SK-N-SH (cell line): ENCODE measurements around the gene PSMD13. TPM values are rescaled to one million over a fixed set of nuclear protein-coding genes. Genes with fewer than 3 reads are reported as not detected.

ENCODE experiments used
- CTCF ChIA-PET: fragments of 300-600, 350-600 bp; formaldehyde crosslinking; extraction: SDS; loops from one replicate; lab custom pipeline; 2021; lab: Yijun Ruan, JAX
- POLR2A ChIA-PET: fragments of 350-600 bp; sonication (Branson Sonifier 250); formaldehyde crosslinking; extraction: SDS; loops from one replicate; lab custom pipeline; 2020; ENCODE audit warnings: antibody characterized with exemption, inconsistent platforms; lab: Yijun Ruan, JAX
- DNase-seq: peaks from one replicate; pipeline ENCODE4 v3.0.0; 2012
- H2AFZ ChIP-seq: fragments of 200-600 bp; sonication (generic); 2 replicates; pipeline ENCODE4 v1.8.1; 2016; ENCODE audit warnings: antibody characterized with exemption, mild to moderate bottlenecking, low read depth
- H3F3A ChIP-seq: fragments of 200-600 bp; sonication (generic); replicated peaks from 2 replicates; pipeline ENCODE3; 2016; ENCODE audit warnings: antibody characterized with exemption, mild to moderate bottlenecking; ENCODE audit not compliant: insufficient read depth
- H3K27ac ChIP-seq, 2 experiments: fragments of 200-500 bp in 1 of 2; fragments of 200-600 bp in 1 of 2; sonication (Bioruptor generic) in 1 of 2; sonication (generic), shearing (Covaris generic) in 1 of 2; 2 replicates each; pipeline versions ENCODE4 v1.5.1 to v1.6.1; 2014 to 2016; ENCODE audit warnings: low read depth in 2 of 2, inconsistent platforms in 1 of 2, low read length in 1 of 2, mild to moderate bottlenecking in 1 of 2, mixed read lengths in 1 of 2
- H3K27me3 ChIP-seq: fragments of 200-600 bp; sonication (generic), shearing (Covaris generic); 2 replicates; pipeline ENCODE4 v1.6.1; 2016; ENCODE audit warnings: mixed run types; ENCODE audit not compliant: insufficient read depth
- H3K36me3 ChIP-seq, 2 experiments: fragments of 200-500 bp in 1 of 2; fragments of 200-600 bp in 1 of 2; sonication (Bioruptor generic) in 1 of 2; sonication (generic) in 1 of 2; replicated peaks in 1 of 2; 2 replicates each; pipeline versions ENCODE3 to v1.5.1; 2014 to 2016; ENCODE audit warnings: low read length in 1 of 2, mild to moderate bottlenecking in 1 of 2; ENCODE audit not compliant: insufficient read depth in 2 of 2, control insufficient read depth in 1 of 2
- H3K4me1 ChIP-seq, 2 experiments: fragments of 200-500 bp in 1 of 2; fragments of 200-600 bp in 1 of 2; sonication (Bioruptor generic) in 1 of 2; sonication (generic), shearing (Covaris generic) in 1 of 2; 2 replicates each; pipeline versions ENCODE4 v1.5.1 to v1.6.1; 2014 to 2016; ENCODE audit warnings: low read depth in 1 of 2, low read length in 1 of 2, mixed run types in 1 of 2; ENCODE audit not compliant: insufficient read depth in 2 of 2, control insufficient read depth in 1 of 2
- H3K4me2 ChIP-seq: fragments of 200-600 bp; sonication (generic), shearing (Covaris generic); 2 replicates; pipeline ENCODE4 v1.6.1; 2017; ENCODE audit warnings: mixed run types
- H3K4me3 ChIP-seq, 2 experiments: fragments of 200-500 bp in 1 of 2; fragments of 200-600 bp in 1 of 2; sonication (Bioruptor generic) in 1 of 2; sonication (generic), shearing (Covaris generic) in 1 of 2; 2 replicates each; pipeline versions ENCODE4 v1.5.1 to v1.8.1; 2014 to 2016; ENCODE audit warnings: low read depth in 2 of 2, inconsistent platforms in 1 of 2, low read length in 1 of 2, mild to moderate bottlenecking in 1 of 2, mixed read lengths in 1 of 2, moderate library complexity in 1 of 2
- H3K79me2 ChIP-seq: fragments of 200-600 bp; sonication (generic); 2 replicates; pipeline ENCODE4 v1.8.1; 2017; ENCODE audit warnings: mild to moderate bottlenecking; ENCODE audit not compliant: insufficient read depth
- H3K9ac ChIP-seq: fragments of 200-600 bp; sonication (generic); 2 replicates; pipeline ENCODE4 v1.6.1; 2017; ENCODE audit warnings: mixed run types
- H3K9me2 ChIP-seq: fragments of 200-600 bp; sonication (generic); 2 replicates; pipeline ENCODE4 v1.6.1; 2017; ENCODE audit warnings: mixed run types
- H3K9me3 ChIP-seq: fragments of 200-600 bp; sonication (generic); 2 replicates; pipeline ENCODE4 v1.6.1; 2017; ENCODE audit warnings: mixed run types, mild to moderate bottlenecking, moderate library complexity
- H4K20me1 ChIP-seq: fragments of 200-600 bp; sonication (generic); 2 replicates; pipeline ENCODE4 v1.6.1; 2017; ENCODE audit warnings: mild to moderate bottlenecking, mixed run types; ENCODE audit not compliant: insufficient read depth
- EP300 ChIP-seq, 2 experiments: IDR thresholded peaks; 2 replicates each; pipeline versions ENCODE4 v1.4.0 to v1.6.1; 2012; ENCODE audit warnings: borderline replicate concordance in 1 of 2, low read depth in 1 of 2, low read length in 1 of 2
- FOXJ3 ChIP-seq: sonication (generic); formaldehyde crosslinking; IDR thresholded peaks from 2 replicates; pipeline ENCODE4 v1.5.1; 2020; ENCODE audit warnings: mild to moderate bottlenecking, missing genetic modification reagents
- GATA2 ChIP-seq: sonication (generic); formaldehyde crosslinking; IDR thresholded peaks from 2 replicates; pipeline ENCODE4 v1.5.0; 2020; ENCODE audit warnings: mild to moderate bottlenecking, missing genetic modification reagents
- JUND ChIP-seq: IDR thresholded peaks from 2 replicates; pipeline ENCODE4 v1.4.0; 2012
- NFIC ChIP-seq: IDR thresholded peaks from 2 replicates; pipeline ENCODE4 v1.4.0; 2012; ENCODE audit warnings: borderline replicate concordance
- RAD21 ChIP-seq: IDR thresholded peaks from 2 replicates; pipeline ENCODE4 v1.6.1; 2012; ENCODE audit warnings: mild to moderate bottlenecking, low read length
- TAF1 ChIP-seq: IDR thresholded peaks from 2 replicates; pipeline ENCODE4 v1.6.1; 2012; ENCODE audit warnings: low read depth, mild to moderate bottlenecking, low read length, moderate library complexity, borderline replicate concordance
- WGBS: methylation state at CpG from one replicate; pipeline ENCODE4 v1.1.6; 2017; ENCODE audit warnings: low lambda C conversion rate; 5-methylcytosine and 5-hydroxymethylcytosine counted together
- polyA plus RNA-seq, 3 experiments: library from polyadenylated mRNA; depleted of rRNA; stranded (reverse); fragments of >200 nt; gene quantifications; 2 replicates each; pipeline ENCODE4 v1.2.3, GENCODE V29; 2012
- TF ChIP-seq, protein P1 (sequence below): IDR thresholded peaks from 2 replicates; pipeline ENCODE4 v1.6.1; 2012; ENCODE audit warnings: mild to moderate bottlenecking, low read depth, low read length, moderate library complexity

Gene PSMD13
- polyA plus RNA-seq, 1 of the 3 experiments (the other 2 are of a cell fraction) = 196 TPM

DNA sequence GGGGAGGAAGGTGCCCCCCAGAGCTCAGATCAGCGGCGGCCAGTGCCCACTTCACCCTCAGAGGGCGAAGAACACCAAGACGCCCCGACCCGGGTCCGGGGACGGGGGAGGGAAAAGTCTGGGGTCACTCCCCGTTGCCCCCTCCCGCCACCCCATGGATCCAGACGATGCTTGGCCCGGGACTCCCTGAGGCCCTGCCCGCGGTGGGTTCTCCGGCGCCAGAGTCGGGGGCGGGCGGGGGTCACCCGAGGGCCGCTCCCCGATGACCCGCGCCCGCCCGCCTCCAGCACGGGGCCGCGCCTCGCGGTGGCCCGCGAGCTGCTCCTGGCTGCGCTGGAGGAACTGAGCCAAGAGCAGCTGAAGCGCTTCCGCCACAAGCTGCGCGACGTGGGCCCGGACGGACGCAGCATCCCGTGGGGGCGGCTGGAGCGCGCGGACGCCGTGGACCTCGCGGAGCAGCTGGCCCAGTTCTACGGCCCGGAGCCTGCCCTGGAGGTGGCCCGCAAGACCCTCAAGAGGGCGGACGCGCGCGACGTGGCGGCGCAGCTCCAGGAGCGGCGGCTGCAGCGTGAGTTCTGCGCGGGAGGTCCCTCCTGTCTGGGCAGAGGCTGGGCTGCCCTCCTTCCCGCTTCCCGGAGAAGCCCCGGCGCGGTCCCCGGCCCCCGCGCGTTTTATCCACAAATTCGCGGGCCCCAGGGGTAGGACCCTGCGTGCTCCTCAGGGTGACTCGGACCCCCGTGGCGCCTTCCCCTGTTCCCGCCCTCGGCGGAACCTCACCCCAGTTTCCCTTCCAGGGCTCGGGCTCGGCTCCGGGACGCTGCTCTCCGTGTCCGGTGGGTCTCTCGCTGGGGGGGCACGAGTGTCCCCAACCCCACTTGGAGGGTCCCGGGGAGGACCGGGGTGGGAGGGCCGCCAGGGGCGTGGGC lies 42.5 kb downstream of the PSMD13 start:
- POLR2A ChIA-PET = no interaction called here
- no peaks in the 10 kb centered on the region for H3K4me1 ChIP-seq
- no peak overlapping the region for H2AFZ ChIP-seq
- H3K9ac ChIP-seq = no peak overlapping the region
- 18% methylated on average over 28 of the region's 97 CpGs for WGBS
- no peaks in the 10 kb centered on the region for H3K9me2 ChIP-seq
- no peaks in the 10 kb centered on the region for H4K20me1 ChIP-seq
- H3K79me2 ChIP-seq = no peaks in the 10 kb centered on the region
- no peak overlapping the region for H3K27ac ChIP-seq
- H3K4me3 ChIP-seq = no peak overlapping the region
- TF ChIP-seq TAF1 (no peak), FOXJ3 (CRISPR knock-in tag) (no peak), JUND (no peak), GATA2 (CRISPR knock-in tag) (no peak), NFIC (no peak), EP300 (IDR thresholded peaks at IDR 0.05; ENCODE audit: borderline replicate concordance in 1 of 2, low read depth in 1 of 2, low read length in 1 of 2) (no peak), RAD21 (no peak)
- peaks cover 56% of the 10 kb centered on the region for H3K27me3 ChIP-seq
- peaks cover 4% of the 10 kb centered on the region for H3K9me3 ChIP-seq
- no peaks in the 10 kb centered on the region for H3K36me3 ChIP-seq
- DNase-seq = peak; percentile 54
- CTCF ChIA-PET = interaction anchor here (1.2 to 4.1 kb wide), 3 partner anchors 9 to 85 kb away, joined by 4 to 16 read pairs (median 6); partner anchors contain the start of gene PGGHG
- H3K4me2 ChIP-seq = no peak overlapping the region
- no peaks in the 10 kb centered on the region for H3F3A ChIP-seq

DNA sequence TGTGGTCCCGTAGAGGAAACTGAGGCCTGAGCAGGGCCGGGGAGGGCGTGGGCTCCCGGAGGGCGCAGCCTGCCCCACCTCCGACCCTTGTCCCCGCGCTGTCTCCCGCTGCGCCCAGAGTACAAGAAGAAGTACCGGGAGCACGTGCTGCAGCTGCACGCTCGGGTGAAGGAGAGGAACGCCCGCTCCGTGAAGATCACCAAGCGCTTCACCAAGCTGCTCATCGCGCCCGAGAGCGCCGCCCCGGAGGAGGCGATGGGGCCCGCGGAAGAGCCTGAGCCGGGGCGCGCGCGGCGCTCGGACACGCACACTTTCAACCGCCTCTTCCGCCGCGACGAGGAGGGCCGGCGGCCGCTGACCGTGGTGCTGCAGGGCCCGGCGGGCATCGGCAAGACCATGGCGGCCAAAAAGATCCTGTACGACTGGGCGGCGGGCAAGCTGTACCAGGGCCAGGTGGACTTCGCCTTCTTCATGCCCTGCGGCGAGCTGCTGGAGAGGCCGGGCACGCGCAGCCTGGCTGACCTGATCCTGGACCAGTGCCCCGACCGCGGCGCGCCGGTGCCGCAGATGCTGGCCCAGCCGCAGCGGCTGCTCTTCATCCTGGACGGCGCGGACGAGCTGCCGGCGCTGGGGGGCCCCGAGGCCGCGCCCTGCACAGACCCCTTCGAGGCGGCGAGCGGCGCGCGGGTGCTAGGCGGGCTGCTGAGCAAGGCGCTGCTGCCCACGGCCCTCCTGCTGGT lies 43.4 kb downstream of the PSMD13 start:
- Histone ChIP-seq H3F3A (no peaks in the 10 kb centered on the region), H3K4me1 (no peaks in the 10 kb centered on the region), H3K27me3 (peaks cover 56% of the 10 kb centered on the region), H2AFZ (no peak overlapping the region), H3K27ac (no peak overlapping the region), H3K9me3 (peaks cover 4% of the 10 kb centered on the region), H3K9ac (no peak overlapping the region), H3K79me2 (no peaks in the 10 kb centered on the region), H4K20me1 (no peaks in the 10 kb centered on the region), H3K4me2 (no peak overlapping the region), H3K9me2 (no peaks in the 10 kb centered on the region), H3K36me3 (no peaks in the 10 kb centered on the region), H3K4me3 (no peak overlapping the region)
- CTCF ChIA-PET = interaction anchor here (1.2 to 4.1 kb wide), 3 partner anchors 9 to 37 kb away, joined by 3 to 16 read pairs (median 6); partner anchors contain the start of gene PGGHG
- WGBS = 18% methylated on average over 34 of the region's 85 CpGs
- peak; percentile 48 for DNase-seq
- no peak for TF ChIP-seq FOXJ3 (CRISPR knock-in tag)
- TF ChIP-seq, protein P1, sequence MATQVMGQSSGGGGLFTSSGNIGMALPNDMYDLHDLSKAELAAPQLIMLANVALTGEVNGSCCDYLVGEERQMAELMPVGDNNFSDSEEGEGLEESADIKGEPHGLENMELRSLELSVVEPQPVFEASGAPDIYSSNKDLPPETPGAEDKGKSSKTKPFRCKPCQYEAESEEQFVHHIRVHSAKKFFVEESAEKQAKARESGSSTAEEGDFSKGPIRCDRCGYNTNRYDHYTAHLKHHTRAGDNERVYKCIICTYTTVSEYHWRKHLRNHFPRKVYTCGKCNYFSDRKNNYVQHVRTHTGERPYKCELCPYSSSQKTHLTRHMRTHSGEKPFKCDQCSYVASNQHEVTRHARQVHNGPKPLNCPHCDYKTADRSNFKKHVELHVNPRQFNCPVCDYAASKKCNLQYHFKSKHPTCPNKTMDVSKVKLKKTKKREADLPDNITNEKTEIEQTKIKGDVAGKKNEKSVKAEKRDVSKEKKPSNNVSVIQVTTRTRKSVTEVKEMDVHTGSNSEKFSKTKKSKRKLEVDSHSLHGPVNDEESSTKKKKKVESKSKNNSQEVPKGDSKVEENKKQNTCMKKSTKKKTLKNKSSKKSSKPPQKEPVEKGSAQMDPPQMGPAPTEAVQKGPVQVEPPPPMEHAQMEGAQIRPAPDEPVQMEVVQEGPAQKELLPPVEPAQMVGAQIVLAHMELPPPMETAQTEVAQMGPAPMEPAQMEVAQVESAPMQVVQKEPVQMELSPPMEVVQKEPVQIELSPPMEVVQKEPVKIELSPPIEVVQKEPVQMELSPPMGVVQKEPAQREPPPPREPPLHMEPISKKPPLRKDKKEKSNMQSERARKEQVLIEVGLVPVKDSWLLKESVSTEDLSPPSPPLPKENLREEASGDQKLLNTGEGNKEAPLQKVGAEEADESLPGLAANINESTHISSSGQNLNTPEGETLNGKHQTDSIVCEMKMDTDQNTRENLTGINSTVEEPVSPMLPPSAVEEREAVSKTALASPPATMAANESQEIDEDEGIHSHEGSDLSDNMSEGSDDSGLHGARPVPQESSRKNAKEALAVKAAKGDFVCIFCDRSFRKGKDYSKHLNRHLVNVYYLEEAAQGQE = peak; percentile 91
- POLR2A ChIA-PET = no interaction called here
